Frontal cortex (tissue), 4 donors: Measurements from ENCODE around the gene PLAU. TPM values are rescaled to one million over a fixed set of nuclear protein-coding genes. Genes with fewer than 3 reads are reported as not detected.
A peak's percentile ranks its signal among the peaks of the same experiment; 100 is the strongest.
"Not testable (repeated sequence)": the region's sequence is repeated elsewhere in the genome, so short reads cannot be mapped to it uniquely, and the experiment has no call there.

ENCODE experiments used
- DNase-seq, 2 donors: peaks; one replicate each; pipeline ENCODE4 v3.0.0; 2012; ENCODE audit warnings: low spot score in 2 of 2
- FAIRE-seq: peaks from 2 replicates; lab custom pipeline; 2012; peaks lifted over from hg19 to GRCh38; lab: Jason Lieb, UNC
- total RNA-seq: library from RNA; depleted of rRNA; stranded (reverse); fragments of >200 nt; gene quantifications from one replicate; pipeline ENCODE4 v1.2.3, GENCODE V29; 2014
- donor health status: control.
- donor health status: control.
- donor health status: control.

The PLAU gene
- total RNA-seq, 1 donor from 2014 or later: 0.82 TPM

GRCh38 chr10:73941300-73941699 lies 30.4 kb downstream of the PLAU start:
- DNase-seq (no peak), FAIRE-seq (no peak)

- FAIRE-seq (no peak), DNase-seq (no peak)
Measured at GRCh38 chr10:73944356-73945100, 33.6 kb downstream of the PLAU start.

GRCh38 chr10:73946253-73947145 lies 35.6 kb downstream of the PLAU start:
- DNase-seq (no peak), FAIRE-seq (no peak)

GRCh38 chr10:73948947-73949633 lies 38.2 kb downstream of the PLAU start:
- DNase-seq: no peak
- FAIRE-seq: no peak

GRCh38 chr10:73950155-73950948 lies 39.4 kb downstream of the PLAU start:
- FAIRE-seq (no peak), DNase-seq (no peak)

DNA sequence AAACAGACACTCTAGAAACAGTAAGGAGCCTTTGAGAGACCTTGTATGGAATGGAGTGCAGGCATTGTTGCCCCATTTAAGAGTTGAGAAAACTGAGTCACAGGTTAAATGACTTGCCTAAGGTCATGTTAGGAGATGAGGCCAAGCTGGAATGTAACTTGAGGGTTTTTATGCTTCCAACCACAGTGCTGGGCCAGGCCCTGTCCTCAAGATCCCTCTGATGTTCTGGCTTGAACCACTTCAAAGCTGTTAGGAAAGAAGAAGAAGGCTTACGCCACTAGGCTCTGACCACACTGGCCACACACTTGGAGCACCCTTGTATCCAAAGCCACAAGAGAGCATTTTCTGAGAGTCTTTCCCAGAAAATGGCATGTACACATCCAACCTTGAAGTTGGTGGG lies 42.7 kb downstream of the PLAU start:
- DNase-seq: no peak
- FAIRE-seq: no peak

DNA sequence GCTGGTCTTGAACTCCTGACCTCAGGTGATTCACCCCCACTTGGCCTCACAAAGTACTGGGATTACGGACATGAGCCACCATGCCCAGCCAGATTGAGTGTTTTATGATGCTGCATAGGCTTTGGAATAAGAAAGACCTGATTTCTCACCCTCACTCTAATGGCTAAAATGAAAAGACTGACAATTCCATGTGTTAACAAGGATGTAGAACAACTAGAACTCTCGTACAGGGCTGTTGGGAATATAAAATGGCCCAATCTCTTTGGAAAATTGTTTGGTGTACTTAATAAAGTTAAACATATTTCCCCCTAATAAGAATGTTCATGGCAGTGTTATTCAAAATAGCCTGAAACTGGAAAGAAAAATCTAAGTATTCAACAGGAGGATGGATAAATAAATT lies 43.8 kb downstream of the PLAU start:
- no peak for FAIRE-seq
- no peak for DNase-seq

GRCh38 chr10:73955719-73956118 lies 44.8 kb downstream of the PLAU start:
- FAIRE-seq (no peak), DNase-seq (no peak)

DNA sequence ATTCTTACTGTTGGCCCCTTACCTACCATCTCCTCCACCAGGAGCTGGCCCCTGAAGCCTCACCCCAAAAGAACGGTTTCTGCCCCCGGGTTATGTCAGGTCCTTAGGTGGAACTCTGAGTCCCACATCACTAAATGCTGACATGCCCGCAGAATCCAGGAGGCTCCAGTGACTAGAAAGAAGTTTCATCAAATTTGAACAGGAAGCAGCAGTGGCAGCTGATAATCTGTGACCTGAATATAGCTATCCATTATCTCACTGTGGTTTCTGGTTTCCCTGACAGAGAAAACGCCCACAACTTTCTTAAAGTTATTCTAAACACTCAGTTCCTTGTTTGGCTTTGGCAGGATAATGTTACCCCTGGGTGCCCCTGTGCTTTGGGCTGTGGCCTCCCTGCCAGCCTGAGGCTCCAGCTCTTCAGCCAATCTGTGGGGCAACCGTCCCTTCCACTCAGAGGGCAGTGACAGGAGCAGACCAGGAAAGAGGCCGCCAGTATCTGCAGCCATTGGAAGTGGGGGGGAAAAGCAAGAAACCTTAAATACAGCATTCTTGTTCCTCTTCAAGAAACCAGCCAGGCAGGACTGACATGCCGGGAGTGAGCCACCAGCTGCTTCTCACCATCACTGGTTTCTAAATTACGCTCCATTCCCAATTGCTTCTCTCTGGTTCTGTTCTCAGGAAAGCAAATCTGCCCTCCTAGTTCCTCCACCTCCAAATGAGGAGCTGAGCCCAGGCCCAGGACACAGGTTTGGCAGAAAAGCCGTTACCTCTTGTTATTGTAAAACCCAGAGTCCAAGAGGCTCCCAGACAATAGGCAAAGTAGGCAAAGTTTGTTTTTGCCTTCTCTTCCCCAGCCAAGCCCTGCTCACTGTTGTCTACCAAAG lies 45.8 kb downstream of the PLAU start:
- no peak for FAIRE-seq

DNA sequence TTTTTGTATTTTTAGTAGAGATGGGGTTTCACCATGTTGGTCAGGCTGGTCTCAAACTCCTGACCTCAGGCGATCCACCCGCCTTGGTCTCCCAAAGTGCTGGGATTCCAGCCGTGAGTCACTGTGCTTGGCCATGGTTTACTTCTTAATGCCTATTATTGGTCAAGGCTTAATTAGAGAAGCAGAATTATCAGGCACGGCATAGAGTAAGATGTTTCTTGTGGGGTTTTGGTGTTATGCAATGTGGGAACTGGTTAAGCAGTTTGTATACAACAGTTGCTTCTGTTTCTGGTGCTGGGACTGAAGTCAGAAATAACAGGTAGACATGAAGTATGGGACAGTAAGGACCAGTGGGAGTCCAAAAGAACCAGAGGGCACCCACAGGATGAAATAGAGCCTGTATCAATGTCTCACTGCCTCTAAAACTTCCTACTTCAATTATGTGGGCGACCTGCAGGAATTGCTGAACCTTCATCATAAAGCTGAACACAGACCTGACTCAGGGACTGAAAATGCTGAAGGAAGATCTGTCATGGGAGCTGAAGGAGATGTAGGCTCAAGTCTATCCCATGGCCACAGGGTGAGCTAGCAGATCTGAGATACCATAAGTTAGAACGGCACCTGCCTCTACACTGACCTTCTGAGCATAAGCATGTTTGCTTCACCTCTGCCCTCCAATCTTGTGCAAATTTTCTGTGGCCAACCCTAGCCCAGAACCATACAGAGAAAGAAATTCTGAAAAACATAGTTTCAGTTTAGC lies 48.7 kb downstream of the PLAU start:
- DNase-seq (no peak), FAIRE-seq (no peak)

More for the DNA sequence above, 45.8 kb downstream of the PLAU start:
- no peak for DNase-seq

GRCh38 chr10:73962386-73962785 lies 51.5 kb downstream of the PLAU start:
- DNase-seq (no peak), FAIRE-seq (no peak)

GRCh38 chr10:73963533-73963932 lies 52.6 kb downstream of the PLAU start:
- FAIRE-seq, DNase-seq: not testable (repeated sequence)

DNA sequence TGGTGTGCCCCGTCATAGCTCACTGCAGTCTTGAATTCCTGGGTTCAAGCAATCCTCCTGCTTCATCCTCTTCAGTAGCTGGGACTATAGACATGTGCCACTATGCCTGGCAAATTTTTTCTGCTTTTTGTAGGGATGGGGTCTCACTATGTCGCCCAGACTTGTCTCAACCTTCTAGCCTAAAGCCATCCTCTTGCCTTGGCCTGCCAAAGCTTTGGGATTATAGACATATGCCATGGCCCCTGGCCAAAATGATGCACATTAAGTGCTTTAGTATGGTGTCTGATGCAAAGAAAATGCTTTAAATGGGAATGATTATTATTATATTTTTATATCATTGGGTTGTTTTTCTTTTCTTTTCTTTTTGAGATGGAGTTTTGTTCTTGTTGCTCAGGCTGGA lies 53.8 kb downstream of the PLAU start:
- no peak for FAIRE-seq
- DNase-seq: no peak

DNA sequence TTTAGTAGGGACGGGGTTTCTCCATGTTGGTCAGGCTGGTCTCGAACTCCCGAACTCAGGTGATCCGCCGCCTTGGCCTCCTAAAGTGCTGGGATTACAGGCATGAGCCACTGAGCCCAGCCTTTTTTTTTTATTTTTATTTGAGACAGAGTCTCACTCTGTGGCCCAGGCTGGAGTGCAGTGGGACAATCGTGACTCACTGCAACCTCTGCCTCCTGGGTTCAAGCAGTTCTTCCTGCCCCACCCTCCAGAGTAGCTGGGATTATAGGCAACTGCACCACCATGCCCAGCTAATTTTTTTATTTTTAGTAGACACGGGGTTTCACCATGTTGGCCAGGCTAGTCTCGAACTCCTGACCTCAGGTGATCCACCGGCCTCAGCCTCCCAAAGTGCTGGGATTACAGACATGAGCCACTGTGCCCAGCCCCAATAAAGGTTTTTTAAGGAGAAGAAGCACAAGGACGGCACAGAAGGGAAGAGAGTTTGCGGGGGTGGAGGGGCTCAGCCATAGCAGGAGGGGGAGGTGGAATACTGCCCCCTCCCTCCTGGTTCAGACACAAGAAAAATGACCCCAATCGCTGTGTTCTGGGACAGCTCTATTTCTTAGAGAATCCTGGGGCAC lies 54.4 kb downstream of the PLAU start:
- DNase-seq, FAIRE-seq: not testable (repeated sequence)

- FAIRE-seq: no peak
Measured at GRCh38 chr10:73965890-73966768, 55.2 kb downstream of the PLAU start.

DNA sequence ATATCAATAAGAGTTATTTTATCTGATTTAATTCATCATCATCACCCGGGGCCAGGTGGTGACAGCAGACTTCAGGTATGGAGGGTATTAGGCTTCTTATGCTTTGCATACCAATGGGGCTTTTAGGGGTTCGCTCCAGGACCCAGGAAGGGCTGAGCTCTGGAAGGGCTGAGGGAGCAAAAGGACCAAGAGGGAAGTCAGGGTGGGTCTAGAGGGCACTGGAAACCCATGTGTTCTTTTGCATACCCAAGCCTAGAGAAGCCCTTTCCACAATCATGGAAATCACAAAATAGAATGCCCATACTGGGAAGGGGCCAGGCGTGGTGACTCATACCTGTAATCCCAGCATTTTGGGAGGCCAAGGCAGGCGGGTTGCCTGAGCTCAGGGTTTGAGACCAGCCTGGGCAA lies 56.1 kb downstream of the PLAU start:
- FAIRE-seq: no peak
- no peak for DNase-seq

More at GRCh38 chr10:73965890-73966768, 55.2 kb downstream of the PLAU start:
- DNase-seq: peak in 1 of 2 donors; percentile 57
